HepG2 (cell line): ENCODE results near the gene RNF150. TPM values are rescaled to one million over a fixed set of nuclear protein-coding genes. Genes with fewer than 3 reads are reported as not detected.

Source experiments
- ATAC-seq: fragments of 200-7000 bp; cut with Tn5 transposase; 3 replicates; pipeline ENCODE4 v1.9.1; 2020; ENCODE audit warnings: mild to moderate bottlenecking, moderate library complexity
- BruUV-seq: library from RNA; stranded (reverse); fragments of 400-500 nt; replicated peaks from 2 replicates; lab custom pipeline; 2021; lab: Mats Ljungman, UMichigan
- CTCF ChIA-PET: fragments of 300-600 bp; formaldehyde crosslinking; extraction: SDS; loops from one replicate; lab custom pipeline; 2021; ENCODE audit warnings: low total read pairs, inconsistent platforms, low intra/inter-chr PET ratio; lab: Yijun Ruan, JAX
- POLR2A ChIA-PET: fragments of 350-600 bp; sonication (Branson Sonifier 250); formaldehyde crosslinking; loops from one replicate; lab custom pipeline; 2020; ENCODE audit warnings: antibody characterized with exemption, inconsistent platforms; lab: Yijun Ruan, JAX
- DNase-seq: peaks from one replicate; pipeline ENCODE4 v3.0.0-alpha.2; 2015; ENCODE audit warnings: low spot score
- FAIRE-seq: peaks from 3 replicates; lab custom pipeline; 2011; peaks lifted over from hg19 to GRCh38; lab: Jason Lieb, UNC
- H2AFZ ChIP-seq: one replicate; pipeline ENCODE4 v1.6.1; 2011; ENCODE audit warnings: low read length, inconsistent platforms
- H3K27ac ChIP-seq: fragments of 300-600 bp; 3 replicates; pipeline ENCODE4 v1.8.0; 2011; ENCODE audit warnings: mixed run types, mild to moderate bottlenecking, mixed read lengths, low read length, inconsistent platforms; ENCODE audit not compliant: insufficient read depth; ENCODE audit errors: extremely low read length
- H3K27me3 ChIP-seq, 2 experiments: fragments of 200-600 bp in 1 of 2; 2 replicates in 1 of 2; 3 replicates in 1 of 2; pipeline versions ENCODE4 v1.6.0 to v1.8.0; 2011; ENCODE audit warnings: low read length in 2 of 2, mild to moderate bottlenecking in 2 of 2, moderate library complexity in 2 of 2, inconsistent platforms in 1 of 2; ENCODE audit not compliant: insufficient read depth in 2 of 2, control insufficient read depth in 1 of 2
- H3K36me3 ChIP-seq, 2 experiments: fragments of 200-600 bp in 1 of 2; replicated peaks in 1 of 2; 2 replicates in 1 of 2; 3 replicates in 1 of 2; pipeline versions ENCODE4 v1.5.1 to v1.8.0; 2011; ENCODE audit warnings: low read length in 2 of 2, inconsistent platforms in 1 of 2; ENCODE audit not compliant: insufficient read depth in 2 of 2, control insufficient read depth in 1 of 2
- H3K4me1 ChIP-seq: 2 replicates; pipeline ENCODE4 v1.5.1; 2012; ENCODE audit warnings: low read length, inconsistent platforms; ENCODE audit not compliant: insufficient read depth
- H3K4me2 ChIP-seq: 2 replicates; pipeline ENCODE4 v1.6.0; 2011; ENCODE audit warnings: low read depth, low read length, inconsistent platforms
- H3K4me3 ChIP-seq, 3 experiments: fragments of 200-600 bp in 1 of 3; sonication (generic), shearing (Covaris generic) in 1 of 3; replicated peaks in 1 of 3; 2 replicates each; pipeline ENCODE4 v1.5.1; 2011 to 2016; ENCODE audit warnings: low read length in 3 of 3, inconsistent platforms in 2 of 3, low read depth in 2 of 3, mild to moderate bottlenecking in 2 of 3, control low read depth in 1 of 3, mixed read lengths in 1 of 3; ENCODE audit not compliant: insufficient read depth in 1 of 3
- H3K79me2 ChIP-seq: one replicate; pipeline ENCODE4 v1.6.1; 2011; ENCODE audit warnings: low read length, inconsistent platforms; ENCODE audit not compliant: insufficient read depth
- H3K9ac ChIP-seq: 2 replicates; pipeline ENCODE4 v1.6.0; 2011; ENCODE audit warnings: mild to moderate bottlenecking, low read depth, low read length, inconsistent platforms; ENCODE audit not compliant: insufficient read depth
- H3K9me3 ChIP-seq: 2 replicates; pipeline ENCODE4 v1.5.1; 2012; ENCODE audit warnings: mild to moderate bottlenecking, low read length
- H4K20me1 ChIP-seq: 2 replicates; pipeline ENCODE4 v1.6.0; 2011; ENCODE audit warnings: inconsistent platforms, mild to moderate bottlenecking, low read length, moderate library complexity; ENCODE audit not compliant: insufficient read depth
- ADNP ChIP-seq: sonication (generic); formaldehyde crosslinking; IDR thresholded peaks from 2 replicates; pipeline ENCODE4 v1.4.0; 2020; ENCODE audit warnings: missing genetic modification reagents
- ASH2L ChIP-seq: fragments of 300-600, 200-600 bp; sonication (generic); IDR thresholded peaks from 2 replicates; pipeline ENCODE4 v1.7.0; 2017; ENCODE audit warnings: low read depth, mild to moderate bottlenecking, moderate library complexity, mixed read lengths, low read length; ENCODE audit not compliant: insufficient read length
- CHD2 ChIP-seq: IDR thresholded peaks from 2 replicates; pipeline ENCODE4 v1.6.1; 2011; ENCODE audit warnings: low read depth, low read length, improper control_type of control experiment
- GABPB1 ChIP-seq: IDR thresholded peaks from 2 replicates; pipeline ENCODE4 v1.6.1; 2016; ENCODE audit warnings: mild to moderate bottlenecking, missing genetic modification reagents, moderate library complexity, missing compliant biosample characterization
- TEAD2 ChIP-seq: sonication (generic); formaldehyde crosslinking; IDR thresholded peaks from 2 replicates; pipeline ENCODE4 v1.9.0; 2021; ENCODE audit warnings: missing genetic modification reagents
- THYN1 ChIP-seq: sonication (generic); formaldehyde crosslinking; IDR thresholded peaks from 2 replicates; pipeline ENCODE4 v1.8.1; 2023; ENCODE audit warnings: low read depth, mild to moderate bottlenecking, moderate library complexity, missing genetic modification reagents, borderline replicate concordance
- XRCC5 ChIP-seq: fragments of 200-400 bp; formaldehyde crosslinking; optimal IDR thresholded peaks from 2 replicates; pipeline ENCODE3; 2017; ENCODE audit warnings: mild to moderate bottlenecking, low read length
- ZBTB21 ChIP-seq: sonication (generic); formaldehyde crosslinking; IDR thresholded peaks from 2 replicates; pipeline ENCODE4 v1.4.0; 2020; ENCODE audit warnings: missing genetic modification reagents
- ZNF446 ChIP-seq: sonication (generic); formaldehyde crosslinking; IDR thresholded peaks from 2 replicates; pipeline ENCODE4 v1.5.0; 2020; ENCODE audit warnings: mild to moderate bottlenecking, missing genetic modification reagents
- ZNF572 ChIP-seq: sonication (generic); formaldehyde crosslinking; IDR thresholded peaks from 2 replicates; pipeline ENCODE4 v1.5.1; 2020; ENCODE audit warnings: mild to moderate bottlenecking, missing genetic modification reagents
- in situ Hi-C: cut with HindIII; loops from 2 replicates; pipeline ENCODE4 v1.10.0; 2017; ENCODE audit warnings: low pct_unique_long_range_greater_than_20kb; ENCODE audit not compliant: extremely low pct_ligation_motif_present
- intact Hi-C: fragments of 100-400 bp; cut with micrococcal nuclease; formaldehyde crosslinking; loops from one replicate; pipeline ENCODE4 v1.10.0; 2022; ENCODE audit not compliant: unreplicated experiment
- polyA plus RNA-seq, 8 experiments: library from polyadenylated mRNA; depleted of rRNA in 3 of 8; stranded (reverse) in 7 of 8; unstranded in 1 of 8; fragments of >200 nt; fragmentation: Illumina TruSeq in 4 of 8; extraction: Trizol in 4 of 8; gene quantifications; 2 replicates each; pipeline versions ENCODE4 v1.2.1 to v1.2.3, GENCODE V29; 2011 to 2016; ENCODE audit warnings: low read depth in 4 of 8, missing spikeins in 1 of 8, mixed read lengths in 1 of 8; ENCODE audit not compliant: insufficient read depth in 1 of 8
- total RNA-seq, 5 experiments: library from RNA; depleted of rRNA; stranded (reverse); fragments of >200 nt; fragmentation: Illumina TruSeq; extraction: Trizol; gene quantifications; 2 replicates each; pipeline ENCODE4 v1.2.3, GENCODE V29; 2016; ENCODE audit warnings: low read depth in 1 of 5
- TF ChIP-seq, protein P1 (sequence below): sonication (generic); formaldehyde crosslinking; IDR thresholded peaks from 2 replicates; pipeline ENCODE4 v1.9.0; 2021; ENCODE audit warnings: missing genetic modification reagents, borderline replicate concordance
- TF ChIP-seq, protein P2 (sequence below): sonication (generic); formaldehyde crosslinking; IDR thresholded peaks from 2 replicates; pipeline ENCODE4 v1.9.0; 2021; ENCODE audit warnings: missing genetic modification reagents, borderline replicate concordance
- TF ChIP-seq, protein P3 (sequence below): sonication (generic); formaldehyde crosslinking; IDR thresholded peaks from 2 replicates; pipeline ENCODE4 v1.5.1; 2020; ENCODE audit warnings: mild to moderate bottlenecking, missing genetic modification reagents, borderline replicate concordance

Gene RNF150
- total and polyA plus RNA-seq, 2 of the 13 experiments (the other 11 are each of a cell fraction or from before 2014, with no cell fraction given), result 0.02 to 0.03 TPM

DNA sequence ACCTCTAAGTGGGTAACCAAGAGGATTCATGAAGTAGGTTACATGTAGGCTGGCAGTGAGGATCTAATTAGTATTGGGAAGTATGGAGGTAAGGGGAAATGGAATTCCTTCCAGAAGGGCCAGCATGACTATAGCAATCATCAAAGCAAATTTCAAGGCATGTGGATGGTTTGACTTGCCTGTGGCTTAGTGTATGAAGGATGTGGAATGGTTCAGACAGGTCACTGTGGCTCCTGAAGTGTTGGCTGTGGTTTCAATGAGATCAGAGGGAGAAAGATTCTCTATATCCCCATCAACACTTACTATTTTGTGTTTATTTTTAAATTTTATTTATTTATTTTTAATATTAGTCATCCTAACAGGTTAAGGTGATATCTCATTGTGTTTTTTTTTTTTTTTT is 255.5 kb downstream of the RNF150 start:
- no peak for DNase-seq
- no peak for FAIRE-seq
- in situ Hi-C loops, result no loop called here
- no peak overlapping the region for H3K4me3 ChIP-seq
- intact Hi-C loops, result no loop called here
- TF ChIP-seq, protein P1, sequence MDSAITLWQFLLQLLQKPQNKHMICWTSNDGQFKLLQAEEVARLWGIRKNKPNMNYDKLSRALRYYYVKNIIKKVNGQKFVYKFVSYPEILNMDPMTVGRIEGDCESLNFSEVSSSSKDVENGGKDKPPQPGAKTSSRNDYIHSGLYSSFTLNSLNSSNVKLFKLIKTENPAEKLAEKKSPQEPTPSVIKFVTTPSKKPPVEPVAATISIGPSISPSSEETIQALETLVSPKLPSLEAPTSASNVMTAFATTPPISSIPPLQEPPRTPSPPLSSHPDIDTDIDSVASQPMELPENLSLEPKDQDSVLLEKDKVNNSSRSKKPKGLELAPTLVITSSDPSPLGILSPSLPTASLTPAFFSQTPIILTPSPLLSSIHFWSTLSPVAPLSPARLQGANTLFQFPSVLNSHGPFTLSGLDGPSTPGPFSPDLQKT (CRISPR knock-in tag), result no peak
- TF ChIP-seq ADNP (CRISPR knock-in tag), result no peak
- TF ChIP-seq ZNF446 (CRISPR knock-in tag), result no peak
- TF ChIP-seq ZNF572 (CRISPR knock-in tag), result no peak
- no peak for TF ChIP-seq XRCC5
- TF ChIP-seq, protein P2, sequence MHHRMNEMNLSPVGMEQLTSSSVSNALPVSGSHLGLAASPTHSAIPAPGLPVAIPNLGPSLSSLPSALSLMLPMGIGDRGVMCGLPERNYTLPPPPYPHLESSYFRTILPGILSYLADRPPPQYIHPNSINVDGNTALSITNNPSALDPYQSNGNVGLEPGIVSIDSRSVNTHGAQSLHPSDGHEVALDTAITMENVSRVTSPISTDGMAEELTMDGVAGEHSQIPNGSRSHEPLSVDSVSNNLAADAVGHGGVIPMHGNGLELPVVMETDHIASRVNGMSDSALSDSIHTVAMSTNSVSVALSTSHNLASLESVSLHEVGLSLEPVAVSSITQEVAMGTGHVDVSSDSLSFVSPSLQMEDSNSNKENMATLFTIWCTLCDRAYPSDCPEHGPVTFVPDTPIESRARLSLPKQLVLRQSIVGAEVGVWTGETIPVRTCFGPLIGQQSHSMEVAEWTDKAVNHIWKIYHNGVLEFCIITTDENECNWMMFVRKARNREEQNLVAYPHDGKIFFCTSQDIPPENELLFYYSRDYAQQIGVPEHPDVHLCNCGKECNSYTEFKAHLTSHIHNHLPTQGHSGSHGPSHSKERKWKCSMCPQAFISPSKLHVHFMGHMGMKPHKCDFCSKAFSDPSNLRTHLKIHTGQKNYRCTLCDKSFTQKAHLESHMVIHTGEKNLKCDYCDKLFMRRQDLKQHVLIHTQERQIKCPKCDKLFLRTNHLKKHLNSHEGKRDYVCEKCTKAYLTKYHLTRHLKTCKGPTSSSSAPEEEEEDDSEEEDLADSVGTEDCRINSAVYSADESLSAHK (CRISPR knock-in tag), result no peak
- TF ChIP-seq ASH2L, result no peak
- TF ChIP-seq, protein P3, sequence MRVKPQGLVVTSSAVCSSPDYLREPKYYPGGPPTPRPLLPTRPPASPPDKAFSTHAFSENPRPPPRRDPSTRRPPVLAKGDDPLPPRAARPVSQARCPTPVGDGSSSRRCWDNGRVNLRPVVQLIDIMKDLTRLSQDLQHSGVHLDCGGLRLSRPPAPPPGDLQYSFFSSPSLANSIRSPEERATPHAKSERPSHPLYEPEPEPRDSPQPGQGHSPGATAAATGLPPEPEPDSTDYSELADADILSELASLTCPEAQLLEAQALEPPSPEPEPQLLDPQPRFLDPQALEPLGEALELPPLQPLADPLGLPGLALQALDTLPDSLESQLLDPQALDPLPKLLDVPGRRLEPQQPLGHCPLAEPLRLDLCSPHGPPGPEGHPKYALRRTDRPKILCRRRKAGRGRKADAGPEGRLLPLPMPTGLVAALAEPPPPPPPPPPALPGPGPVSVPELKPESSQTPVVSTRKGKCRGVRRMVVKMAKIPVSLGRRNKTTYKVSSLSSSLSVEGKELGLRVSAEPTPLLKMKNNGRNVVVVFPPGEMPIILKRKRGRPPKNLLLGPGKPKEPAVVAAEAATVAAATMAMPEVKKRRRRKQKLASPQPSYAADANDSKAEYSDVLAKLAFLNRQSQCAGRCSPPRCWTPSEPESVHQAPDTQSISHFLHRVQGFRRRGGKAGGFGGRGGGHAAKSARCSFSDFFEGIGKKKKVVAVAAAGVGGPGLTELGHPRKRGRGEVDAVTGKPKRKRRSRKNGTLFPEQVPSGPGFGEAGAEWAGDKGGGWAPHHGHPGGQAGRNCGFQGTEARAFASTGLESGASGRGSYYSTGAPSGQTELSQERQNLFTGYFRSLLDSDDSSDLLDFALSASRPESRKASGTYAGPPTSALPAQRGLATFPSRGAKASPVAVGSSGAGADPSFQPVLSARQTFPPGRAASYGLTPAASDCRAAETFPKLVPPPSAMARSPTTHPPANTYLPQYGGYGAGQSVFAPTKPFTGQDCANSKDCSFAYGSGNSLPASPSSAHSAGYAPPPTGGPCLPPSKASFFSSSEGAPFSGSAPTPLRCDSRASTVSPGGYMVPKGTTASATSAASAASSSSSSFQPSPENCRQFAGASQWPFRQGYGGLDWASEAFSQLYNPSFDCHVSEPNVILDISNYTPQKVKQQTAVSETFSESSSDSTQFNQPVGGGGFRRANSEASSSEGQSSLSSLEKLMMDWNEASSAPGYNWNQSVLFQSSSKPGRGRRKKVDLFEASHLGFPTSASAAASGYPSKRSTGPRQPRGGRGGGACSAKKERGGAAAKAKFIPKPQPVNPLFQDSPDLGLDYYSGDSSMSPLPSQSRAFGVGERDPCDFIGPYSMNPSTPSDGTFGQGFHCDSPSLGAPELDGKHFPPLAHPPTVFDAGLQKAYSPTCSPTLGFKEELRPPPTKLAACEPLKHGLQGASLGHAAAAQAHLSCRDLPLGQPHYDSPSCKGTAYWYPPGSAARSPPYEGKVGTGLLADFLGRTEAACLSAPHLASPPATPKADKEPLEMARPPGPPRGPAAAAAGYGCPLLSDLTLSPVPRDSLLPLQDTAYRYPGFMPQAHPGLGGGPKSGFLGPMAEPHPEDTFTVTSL (CRISPR knock-in tag), result no peak
- TF ChIP-seq GABPB1, result no peak
- no peak for TF ChIP-seq CHD2
- no peak for TF ChIP-seq THYN1 (CRISPR knock-in tag)
- no peak for TF ChIP-seq TEAD2
- TF ChIP-seq ZBTB21 (CRISPR knock-in tag), result no peak
- no peaks in the 10 kb centered on the region for H3K79me2 ChIP-seq
- no peaks in the 10 kb centered on the region for H3K4me1 ChIP-seq
- no peaks in the 10 kb centered on the region; the same call in 1 of the 2 replicates for H3K9me3 ChIP-seq
- ChIA-PET CTCF (no interaction called here), POLR2A (no interaction called here)
- no peaks in the 10 kb centered on the region for H3K27me3 ChIP-seq
- H3K36me3 ChIP-seq, result no peaks in the 10 kb centered on the region
- no peak overlapping the region for H3K27ac ChIP-seq
- no peaks in the 10 kb centered on the region for H4K20me1 ChIP-seq
- H3K4me2 ChIP-seq, result no peak overlapping the region
- H2AFZ ChIP-seq, result no peak overlapping the region
- H3K9ac ChIP-seq, result no peak overlapping the region
- ATAC-seq, result no peak
- no TSS peak for BruUV-seq
